ENCODE data around the gene ZZZ3. TPM values are rescaled to one million over a fixed set of nuclear protein-coding genes. Genes with fewer than 3 reads are reported as not detected.
A peak's percentile ranks its signal among the peaks of the same experiment; 100 is the strongest.

The ZZZ3 gene
- total and polyA plus RNA-seq, 10 of the 15 experiments (the other 5 are each of a cell fraction or from before 2014, with no cell fraction given) = 10.5 to 44.1 (median 29.5) TPM

DNA sequence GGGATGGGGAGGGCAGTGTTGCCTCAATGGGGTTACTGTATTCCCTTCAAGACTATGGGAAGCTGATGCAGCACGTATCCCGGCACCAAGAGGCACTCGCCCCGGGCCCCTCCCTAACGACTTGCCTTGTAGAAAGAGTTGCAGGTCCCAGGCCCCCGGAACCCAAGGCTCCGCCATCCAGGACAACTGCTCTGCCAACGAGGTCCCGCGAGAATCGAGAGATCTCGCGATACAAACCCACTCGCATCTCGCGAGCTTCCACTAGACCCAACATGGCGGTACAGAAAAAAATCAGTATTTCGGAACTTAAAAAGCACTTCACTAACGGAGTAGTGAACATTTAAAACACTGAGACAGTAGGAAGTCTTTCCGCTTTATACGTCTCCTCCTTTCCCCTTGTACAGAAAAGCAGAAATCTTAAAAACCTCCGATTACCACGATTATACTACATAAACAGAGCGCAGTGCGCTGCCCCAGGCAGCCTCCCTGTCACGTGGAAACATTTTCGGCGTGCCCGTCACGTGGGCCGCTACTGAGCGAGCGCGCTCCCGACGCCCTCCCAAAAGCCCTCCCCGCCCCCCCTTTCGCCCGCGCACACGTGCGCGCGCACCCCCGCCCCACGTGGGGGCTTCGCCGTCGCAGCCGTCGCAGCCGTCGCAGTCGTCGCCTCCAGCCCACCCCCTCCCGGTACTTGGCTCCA is at the start of gene ZZZ3 (continued):
- peak; percentile 39; the same call in 1 of the 2 replicates for TF ChIP-seq MTA2 (IDR thresholded peaks at IDR 0.05; ENCODE audit: low read depth)
- TF ChIP-seq HDAC6 (IDR thresholded peaks at IDR 0.05; ENCODE audit: unreplicated experiment) = no peak
- peak; percentile 39 for TF ChIP-seq RELA (IDR thresholded peaks at IDR 0.05; ENCODE audit: borderline replicate concordance, partially characterized antibody)
- no peak for TF ChIP-seq NR2F1 (conservative IDR thresholded peaks at IDR 0.05)

DNA sequence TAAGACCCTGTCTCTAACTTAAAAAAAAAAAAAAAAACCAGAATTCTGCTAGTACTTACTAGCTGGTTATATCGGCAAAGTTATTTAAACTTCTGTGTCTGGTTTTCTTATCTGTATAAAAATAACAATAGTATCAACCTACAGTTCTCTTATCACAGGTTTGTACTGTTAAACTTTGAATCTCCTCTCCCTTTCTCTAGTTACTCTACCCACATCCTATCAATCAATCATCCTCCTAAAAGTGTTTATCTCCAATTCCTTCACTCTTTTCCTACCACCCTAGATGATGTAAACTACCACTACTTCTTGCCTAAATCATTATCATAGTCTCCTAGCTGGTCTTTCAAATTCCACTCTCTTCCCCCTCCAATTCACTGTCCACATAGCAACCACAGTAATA is 49.6 kb upstream of the ZZZ3 start:
- Histone ChIP-seq H2AFZ (ENCODE audit: control insufficient read depth, low read depth, low read length) (no peak overlapping the region), H3K9ac (ENCODE audit: control insufficient read depth, insufficient read depth, low read length) (no peak overlapping the region), H3K27ac (ENCODE audit: control insufficient read depth, insufficient read depth) (no peak overlapping the region), H3K4me2 (ENCODE audit: control insufficient read depth, insufficient read depth) (no peak overlapping the region), H3K27me3 (replicated peaks in 1 of 2; ENCODE audit: control insufficient read depth in 2 of 2, insufficient read depth in 2 of 2, low read length in 1 of 2) (no peaks in the 10 kb centered on the region), H3K9me3 (replicated peaks; ENCODE audit: control insufficient read depth, insufficient read depth, low read length) (no peaks in the 10 kb centered on the region; the same call in 2 of the 3 replicates), H3K79me2 (ENCODE audit: control insufficient read depth, insufficient read depth, low read length) (no peaks in the 10 kb centered on the region), H4K20me1 (ENCODE audit: control insufficient read depth, insufficient read depth) (no peaks in the 10 kb centered on the region), H3K36me3 (ENCODE audit: control insufficient read depth in 2 of 2, insufficient read depth in 2 of 2, low read length in 1 of 2) (peaks cover 0 to 20% of the 10 kb centered on the region in 2 experiments; a peak in 3 of 4 replicates), H3K4me3 (no peak overlapping the region), H3K4me1 (ENCODE audit: control insufficient read depth, insufficient read depth, low read length) (no peaks in the 10 kb centered on the region)
- CTCF ChIA-PET = interaction anchor here (0.7 kb wide), 1 partner anchor 228 kb away, joined by 3 read pairs; no protein-coding TSS in a partner anchor
- POLR2A ChIA-PET = no interaction called here
- no TSS peak for BruUV-seq (replicated peaks)
- ATAC-seq = no peak
- SMC1A ChIA-PET (ENCODE audit: uncharacterized antibody, unreplicated experiment) = interaction anchor here (0.6 kb wide), 1 partner anchor 153 kb away, joined by 3 read pairs; no protein-coding TSS in a partner anchor
- DNase-seq (ENCODE audit: low read depth, low spot score) = no peak
- RAD21 ChIA-PET (ENCODE audit: unreplicated experiment) = interaction anchor here (0.7 kb wide), 1 partner anchor 73 kb away, joined by 3 read pairs; no protein-coding TSS in a partner anchor
- FAIRE-seq = peak; percentile 65
- 95% methylated on average over 1 of the region's 1 CpG for WGBS (ENCODE audit: insufficient coverage, insufficient replicate concordance, low lambda C conversion rate, missing lambda C conversion rate)
- in situ Hi-C loops (cut with MboI) (no loop called here), intact Hi-C loops (cut with micrococcal nuclease; ENCODE audit: unreplicated experiment) (no loop called here)
- TF ChIP-seq ESRRA (IDR thresholded peaks at IDR 0.05; ENCODE audit: low read length) = no peak
- TF ChIP-seq GATAD2B (conservative IDR thresholded peaks at IDR 0.05; ENCODE audit: low read depth) = no peak
- no peak for TF ChIP-seq BHLHE40 (IDR thresholded peaks at IDR 0.05; ENCODE audit: borderline replicate concordance in 1 of 2, low read depth in 2 of 2, low read length in 1 of 2)
- TF ChIP-seq NFIC (IDR thresholded peaks at IDR 0.05; ENCODE audit: low read depth, low read length) = no peak
- TF ChIP-seq, protein P1, sequence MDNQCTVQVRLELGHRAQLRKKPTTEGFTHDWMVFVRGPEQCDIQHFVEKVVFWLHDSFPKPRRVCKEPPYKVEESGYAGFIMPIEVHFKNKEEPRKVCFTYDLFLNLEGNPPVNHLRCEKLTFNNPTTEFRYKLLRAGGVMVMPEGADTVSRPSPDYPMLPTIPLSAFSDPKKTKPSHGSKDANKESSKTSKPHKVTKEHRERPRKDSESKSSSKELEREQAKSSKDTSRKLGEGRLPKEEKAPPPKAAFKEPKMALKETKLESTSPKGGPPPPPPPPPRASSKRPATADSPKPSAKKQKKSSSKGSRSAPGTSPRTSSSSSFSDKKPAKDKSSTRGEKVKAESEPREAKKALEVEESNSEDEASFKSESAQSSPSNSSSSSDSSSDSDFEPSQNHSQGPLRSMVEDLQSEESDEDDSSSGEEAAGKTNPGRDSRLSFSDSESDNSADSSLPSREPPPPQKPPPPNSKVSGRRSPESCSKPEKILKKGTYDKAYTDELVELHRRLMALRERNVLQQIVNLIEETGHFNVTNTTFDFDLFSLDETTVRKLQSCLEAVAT (IDR thresholded peaks at IDR 0.05) = no peak
- TF ChIP-seq RFX5 (IDR thresholded peaks at IDR 0.05; ENCODE audit: low read depth, low read length) = no peak
- TF ChIP-seq MTA3 (IDR thresholded peaks at IDR 0.05; ENCODE audit: borderline replicate concordance, low read length) = no peak
- TF ChIP-seq, protein P2, sequence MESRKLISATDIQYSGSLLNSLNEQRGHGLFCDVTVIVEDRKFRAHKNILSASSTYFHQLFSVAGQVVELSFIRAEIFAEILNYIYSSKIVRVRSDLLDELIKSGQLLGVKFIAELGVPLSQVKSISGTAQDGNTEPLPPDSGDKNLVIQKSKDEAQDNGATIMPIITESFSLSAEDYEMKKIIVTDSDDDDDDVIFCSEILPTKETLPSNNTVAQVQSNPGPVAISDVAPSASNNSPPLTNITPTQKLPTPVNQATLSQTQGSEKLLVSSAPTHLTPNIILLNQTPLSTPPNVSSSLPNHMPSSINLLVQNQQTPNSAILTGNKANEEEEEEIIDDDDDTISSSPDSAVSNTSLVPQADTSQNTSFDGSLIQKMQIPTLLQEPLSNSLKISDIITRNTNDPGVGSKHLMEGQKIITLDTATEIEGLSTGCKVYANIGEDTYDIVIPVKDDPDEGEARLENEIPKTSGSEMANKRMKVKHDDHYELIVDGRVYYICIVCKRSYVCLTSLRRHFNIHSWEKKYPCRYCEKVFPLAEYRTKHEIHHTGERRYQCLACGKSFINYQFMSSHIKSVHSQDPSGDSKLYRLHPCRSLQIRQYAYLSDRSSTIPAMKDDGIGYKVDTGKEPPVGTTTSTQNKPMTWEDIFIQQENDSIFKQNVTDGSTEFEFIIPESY (IDR thresholded peaks at IDR 0.05) = no peak
- TF ChIP-seq SPI1 (IDR thresholded peaks at IDR 0.05; ENCODE audit: borderline replicate concordance, insufficient read depth, low read depth, low read length) = no peak
- TF ChIP-seq SRF (IDR thresholded peaks at IDR 0.05; ENCODE audit: low read depth in 2 of 2, low read length in 2 of 2) = no peak
- no peak for TF ChIP-seq EP300 (IDR thresholded peaks at IDR 0.05; ENCODE audit: borderline replicate concordance in 1 of 2, control insufficient read depth in 1 of 2, low read depth in 2 of 2, low read length in 2 of 2)
- no peak for TF ChIP-seq EZH2 (IDR thresholded peaks at IDR 0.05; ENCODE audit: borderline replicate concordance, control insufficient read depth, low read depth, low read length)

Data from GM12878 (cell line).